Smooth muscle cell (in vitro differentiated cells): ENCODE data around the gene APOLD1. TPM values are rescaled to one million over a fixed set of nuclear protein-coding genes. Genes with fewer than 3 reads are reported as not detected.

ENCODE experiments used
- DNase-seq: peaks from one replicate; lab custom pipeline; 2025; ENCODE audit not compliant: unreplicated experiment; lab: John Stamatoyannopoulos, UW
- H2AFZ ChIP-seq: fragments of 200-600 bp; sonication (generic); 2 replicates; pipeline ENCODE4 v1.6.0; 2016; ENCODE audit warnings: antibody characterized with exemption, low read depth, mild to moderate bottlenecking
- H3F3A ChIP-seq: fragments of 200-600 bp; sonication (generic); 2 replicates; pipeline ENCODE4 v1.6.0; 2017; ENCODE audit warnings: antibody characterized with exemption, low read depth
- H3K27ac ChIP-seq: fragments of 200-600 bp; sonication (generic); 2 replicates; pipeline ENCODE4 v1.5.1; 2016; ENCODE audit warnings: low read depth, mild to moderate bottlenecking
- H3K27me3 ChIP-seq: fragments of 200-600 bp; sonication (generic); 2 replicates; pipeline ENCODE4 v1.6.1; 2016; ENCODE audit warnings: low read depth, mild to moderate bottlenecking
- H3K36me3 ChIP-seq: fragments of 200-600 bp; sonication (generic); 2 replicates; pipeline ENCODE4 v1.5.1; 2016; ENCODE audit warnings: low read depth
- H3K4me1 ChIP-seq: fragments of 200-600 bp; sonication (generic); 2 replicates; pipeline ENCODE4 v1.5.1; 2016; ENCODE audit warnings: low read depth
- H3K4me2 ChIP-seq: fragments of 200-600 bp; sonication (generic); 2 replicates; pipeline ENCODE4 v1.6.0; 2016; ENCODE audit warnings: mild to moderate bottlenecking
- H3K4me3 ChIP-seq: fragments of 200-600 bp; sonication (generic); 2 replicates; pipeline ENCODE4 v1.5.1; 2016; ENCODE audit warnings: mild to moderate bottlenecking
- H3K79me2 ChIP-seq: fragments of 200-600 bp; sonication (generic); 2 replicates; pipeline ENCODE4 v1.6.0; 2016; ENCODE audit warnings: low read depth, mild to moderate bottlenecking
- H3K9ac ChIP-seq: fragments of 200-600 bp; sonication (generic); 2 replicates; pipeline ENCODE4 v1.6.0; 2016; ENCODE audit warnings: low read depth
- H3K9me3 ChIP-seq: fragments of 200-600 bp; sonication (generic); replicated peaks from 2 replicates; pipeline ENCODE4 v1.5.1; 2016; ENCODE audit warnings: low read depth
- H4K20me1 ChIP-seq: fragments of 200-600 bp; sonication (generic); 2 replicates; pipeline ENCODE4 v1.6.0; 2016; ENCODE audit warnings: low read depth
- WGBS: methylation state at CpG from one replicate; pipeline ENCODE4 v1.1.7; 2016; ENCODE audit warnings: low lambda C conversion rate; 5-methylcytosine and 5-hydroxymethylcytosine counted together
- polyA plus RNA-seq: library from polyadenylated mRNA; unstranded; fragments of >200 nt; fragmentation: Nextera tagmentation; extraction: Ambion mirVana; gene quantifications from 2 replicates; pipeline ENCODE4 v1.2.1, GENCODE V29; 2016
- total RNA-seq: library from RNA; depleted of rRNA; stranded (reverse); fragments of >200 nt; gene quantifications from 2 replicates; pipeline ENCODE4 v1.2.3, GENCODE V29; 2014
- TF ChIP-seq, protein P1 (sequence below): fragments of 200-600 bp; sonication (generic); IDR thresholded peaks from 2 replicates; pipeline ENCODE4 v1.5.1; 2017; ENCODE audit warnings: borderline replicate concordance, mild to moderate bottlenecking, antibody characterized with exemption; ENCODE audit not compliant: insufficient read depth, poor library complexity, severe bottlenecking

Gene APOLD1
- total and polyA plus RNA-seq, 2 experiments from 2014 or later, result 0.99 to 1.8 TPM

DNA sequence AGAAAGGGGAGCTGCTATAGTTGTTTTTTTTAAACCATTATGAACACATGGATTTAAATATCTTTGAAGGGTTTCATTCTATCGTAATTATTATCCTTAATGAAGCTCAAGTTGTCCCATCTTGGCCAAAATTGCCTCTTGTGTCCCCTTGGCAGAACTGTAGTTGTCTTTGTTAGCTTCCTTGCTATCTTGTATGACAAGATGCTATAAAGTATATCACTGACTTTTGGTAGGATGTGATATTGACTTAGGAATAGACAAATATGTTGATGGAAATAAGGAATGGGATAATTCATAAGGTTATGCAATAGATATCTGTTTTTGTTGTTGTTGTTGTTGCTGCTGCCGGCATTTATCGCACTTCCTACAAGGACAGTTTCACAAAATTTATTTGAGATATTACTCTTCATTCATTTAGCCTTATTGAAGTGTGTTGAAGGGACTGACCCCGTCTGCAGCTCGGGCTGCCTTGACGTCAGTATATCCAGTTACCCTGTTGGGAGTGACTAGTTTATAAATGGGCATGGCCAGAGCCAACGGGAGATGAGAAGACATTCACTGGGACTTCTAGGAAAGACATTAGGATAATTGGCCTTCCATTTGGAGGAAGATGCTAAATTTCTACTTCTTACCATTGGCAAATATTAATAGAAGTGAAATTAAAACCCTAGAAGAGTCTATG, 26.1 kb upstream of the APOLD1 start:
- Histone ChIP-seq H2AFZ (no peak overlapping the region), H3K79me2 (no peaks in the 10 kb centered on the region), H3K4me2 (no peak overlapping the region), H3K27ac (no peak overlapping the region), H3K9ac (no peak overlapping the region), H3K4me1 (no peaks in the 10 kb centered on the region), H4K20me1 (no peaks in the 10 kb centered on the region), H3F3A (no peaks in the 10 kb centered on the region), H3K9me3 (no peaks in the 10 kb centered on the region), H3K36me3 (no peaks in the 10 kb centered on the region), H3K4me3 (no peak overlapping the region), H3K27me3 (no peaks in the 10 kb centered on the region)
- TF ChIP-seq, protein P1, sequence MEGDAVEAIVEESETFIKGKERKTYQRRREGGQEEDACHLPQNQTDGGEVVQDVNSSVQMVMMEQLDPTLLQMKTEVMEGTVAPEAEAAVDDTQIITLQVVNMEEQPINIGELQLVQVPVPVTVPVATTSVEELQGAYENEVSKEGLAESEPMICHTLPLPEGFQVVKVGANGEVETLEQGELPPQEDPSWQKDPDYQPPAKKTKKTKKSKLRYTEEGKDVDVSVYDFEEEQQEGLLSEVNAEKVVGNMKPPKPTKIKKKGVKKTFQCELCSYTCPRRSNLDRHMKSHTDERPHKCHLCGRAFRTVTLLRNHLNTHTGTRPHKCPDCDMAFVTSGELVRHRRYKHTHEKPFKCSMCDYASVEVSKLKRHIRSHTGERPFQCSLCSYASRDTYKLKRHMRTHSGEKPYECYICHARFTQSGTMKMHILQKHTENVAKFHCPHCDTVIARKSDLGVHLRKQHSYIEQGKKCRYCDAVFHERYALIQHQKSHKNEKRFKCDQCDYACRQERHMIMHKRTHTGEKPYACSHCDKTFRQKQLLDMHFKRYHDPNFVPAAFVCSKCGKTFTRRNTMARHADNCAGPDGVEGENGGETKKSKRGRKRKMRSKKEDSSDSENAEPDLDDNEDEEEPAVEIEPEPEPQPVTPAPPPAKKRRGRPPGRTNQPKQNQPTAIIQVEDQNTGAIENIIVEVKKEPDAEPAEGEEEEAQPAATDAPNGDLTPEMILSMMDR, result no peak
- no peak for DNase-seq
- WGBS, result 89% methylated on average over 7 of the region's 7 CpGs

DNA sequence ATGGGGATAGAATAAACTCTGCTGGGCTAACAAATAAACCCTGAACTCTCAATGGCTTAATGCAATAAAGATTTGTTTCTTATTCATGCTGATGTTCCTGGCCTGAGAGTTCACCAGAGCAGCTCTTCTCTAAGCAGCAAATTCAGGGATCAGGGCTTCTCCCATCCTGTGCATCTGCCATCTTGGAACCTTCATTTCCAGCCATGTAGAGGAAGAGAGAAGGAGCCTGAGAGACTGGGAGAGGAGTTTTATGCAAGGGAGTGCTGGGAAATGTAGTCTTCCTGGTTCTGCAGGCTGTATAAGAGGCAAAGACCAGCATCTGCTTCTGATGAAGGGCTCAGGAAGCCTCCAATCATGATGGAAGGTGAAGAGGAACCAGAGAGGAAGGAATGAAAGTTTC, 20.6 kb upstream of the APOLD1 start:
- Histone ChIP-seq H3F3A (no peaks in the 10 kb centered on the region), H3K4me1 (no peaks in the 10 kb centered on the region), H3K4me2 (no peak overlapping the region), H3K9me3 (no peaks in the 10 kb centered on the region), H2AFZ (no peak overlapping the region), H3K27ac (no peak overlapping the region), H3K36me3 (no peaks in the 10 kb centered on the region), H3K4me3 (no peak overlapping the region), H3K9ac (no peak overlapping the region), H3K27me3 (no peaks in the 10 kb centered on the region), H4K20me1 (no peaks in the 10 kb centered on the region), H3K79me2 (no peaks in the 10 kb centered on the region)
- DNase-seq, result no peak
- TF ChIP-seq, protein P1, result no peak

DNA sequence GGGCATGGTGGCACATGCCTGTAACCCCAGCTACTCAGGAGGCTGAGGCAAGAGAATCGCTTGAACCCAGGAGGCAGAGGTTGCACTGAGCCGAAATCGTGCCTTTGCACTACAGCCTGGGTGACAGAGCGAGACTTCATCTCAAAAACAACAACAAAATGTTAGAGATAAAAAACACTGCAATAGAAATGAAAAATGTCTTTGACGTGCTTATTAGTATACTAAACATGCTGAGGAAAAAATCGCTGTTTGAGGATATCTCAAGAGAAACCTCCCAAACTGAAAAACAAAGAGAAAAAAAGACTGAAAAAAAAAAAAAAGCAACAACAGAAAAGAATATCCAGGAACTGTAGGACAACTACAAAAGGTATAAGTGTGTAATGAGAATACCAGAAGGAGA, 15.2 kb upstream of the APOLD1 start:
- Histone ChIP-seq H3K36me3 (no peaks in the 10 kb centered on the region), H3F3A (no peaks in the 10 kb centered on the region), H3K27me3 (no peaks in the 10 kb centered on the region), H2AFZ (no peak overlapping the region), H3K79me2 (no peaks in the 10 kb centered on the region), H3K4me3 (no peak overlapping the region), H3K9ac (no peak overlapping the region), H3K9me3 (no peaks in the 10 kb centered on the region), H3K4me2 (no peak overlapping the region), H3K27ac (no peak overlapping the region), H4K20me1 (no peaks in the 10 kb centered on the region), H3K4me1 (no peaks in the 10 kb centered on the region)
- 95% methylated on average over 6 of the region's 6 CpGs for WGBS
- TF ChIP-seq, protein P1, result no peak
- DNase-seq, result no peak

DNA sequence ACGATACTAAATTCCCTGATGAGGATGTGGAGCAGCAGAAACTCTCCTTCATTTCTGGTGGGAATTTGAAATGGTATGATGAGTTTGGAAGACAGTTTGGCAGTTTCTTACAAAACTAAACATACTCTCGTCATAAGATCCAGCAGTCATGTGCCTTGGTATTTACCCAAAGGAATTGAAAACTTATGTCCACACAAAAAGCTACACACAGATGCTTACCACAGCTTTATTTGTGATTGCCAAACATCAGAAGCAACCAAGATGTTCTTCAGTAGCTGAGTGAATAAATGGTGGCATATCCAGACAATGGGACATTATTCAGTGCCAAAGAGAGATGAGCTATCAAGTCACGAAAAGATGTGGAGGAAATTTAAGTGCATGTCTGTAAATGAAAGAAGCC, 10.7 kb upstream of the APOLD1 start:
- TF ChIP-seq, protein P1, result no peak
- no peak overlapping the region for H3K4me2 ChIP-seq
- H3K4me1 ChIP-seq, result no peaks in the 10 kb centered on the region
- H3K4me3 ChIP-seq, result no peak overlapping the region
- H4K20me1 ChIP-seq, result no peaks in the 10 kb centered on the region
- 94% methylated on average over 3 of the region's 3 CpGs for WGBS
- H3K27ac ChIP-seq, result no peak overlapping the region
- H3K36me3 ChIP-seq, result no peaks in the 10 kb centered on the region
- H3K9me3 ChIP-seq, result no peaks in the 10 kb centered on the region
- H3K79me2 ChIP-seq, result no peaks in the 10 kb centered on the region
- H3F3A ChIP-seq, result no peaks in the 10 kb centered on the region
- no peak overlapping the region for H3K9ac ChIP-seq
- no peak overlapping the region for H2AFZ ChIP-seq
- DNase-seq, result no peak
- H3K27me3 ChIP-seq, result no peaks in the 10 kb centered on the region
